B cell (primary cell): ENCODE results near the gene ANO9. TPM values are rescaled to one million over a fixed set of nuclear protein-coding genes. Genes with fewer than 3 reads are reported as not detected.

Experiments used
- ATAC-seq: fragments of 200-7000 bp; cut with Tn5 transposase; one replicate; pipeline ENCODE4 v1.10.0; 2021; ENCODE audit warnings: low read depth, mild to moderate bottlenecking, moderate number of reproducible peaks, moderate library complexity
- CTCF ChIA-PET: fragments of 350-600 bp; sonication (Branson Sonifier 250); formaldehyde crosslinking; loops from one replicate; lab custom pipeline; 2021; ENCODE audit warnings: antibody characterized with exemption, inconsistent platforms; lab: Charles Lee
- POLR2A ChIA-PET: fragments of 350-600 bp; sonication (Branson Sonifier 250); formaldehyde crosslinking; loops from one replicate; lab custom pipeline; 2021; ENCODE audit warnings: antibody characterized with exemption; lab: Charles Lee
- DNase-seq: peaks from one replicate; pipeline ENCODE4 v3.0.0; 2013
- H2AFZ ChIP-seq: 2 replicates; pipeline ENCODE4 v1.6.1; 2012; ENCODE audit warnings: mild to moderate bottlenecking, low read depth, low read length; ENCODE audit not compliant: insufficient read depth, poor library complexity, severe bottlenecking
- H3K27ac ChIP-seq, 2 donors: 1 replicate in 1 of 2; 2 replicates in 1 of 2; pipeline ENCODE4 v1.5.1; 2012 to 2013; ENCODE audit warnings: low read length in 2 of 2, mild to moderate bottlenecking in 2 of 2, moderate library complexity in 1 of 2
- H3K27me3 ChIP-seq, 4 experiments: fragments of 200-600 bp in 1 of 4; sonication (generic) in 1 of 4; replicated peaks in 1 of 4; 1 replicate in 2 of 4; 2 replicates in 2 of 4; pipeline versions ENCODE4 v1.6.1 to v1.7.0; 2013 to 2016; ENCODE audit warnings: low read length in 3 of 4, mild to moderate bottlenecking in 2 of 4, mixed read lengths in 1 of 4, moderate library complexity in 1 of 4; ENCODE audit not compliant: insufficient read depth in 4 of 4, control insufficient read depth in 3 of 4; ENCODE audit errors: control extremely low read depth in 1 of 4
- H3K36me3 ChIP-seq, 2 experiments: replicated peaks in 1 of 2; 1 replicate in 1 of 2; 2 replicates in 1 of 2; pipeline versions ENCODE4 v1.6.1 to v1.7.1; 2013; ENCODE audit warnings: low read length in 1 of 2; ENCODE audit not compliant: insufficient read depth in 2 of 2, control insufficient read depth in 1 of 2; ENCODE audit errors: control extremely low read depth in 1 of 2, extremely low read depth in 1 of 2
- H3K4me1 ChIP-seq, 2 donors: fragments of 200-600 bp in 1 of 2; sonication (generic) in 1 of 2; 1 replicate in 1 of 2; 2 replicates in 1 of 2; pipeline versions ENCODE4 v1.5.1 to v1.6.1; 2013 to 2017; ENCODE audit warnings: low read length in 2 of 2; ENCODE audit not compliant: control insufficient read depth in 2 of 2, insufficient read depth in 2 of 2
- H3K4me2 ChIP-seq: replicated peaks from 2 replicates; pipeline ENCODE3; 2012; ENCODE audit warnings: mild to moderate bottlenecking, low read depth, low read length; ENCODE audit not compliant: poor library complexity, severe bottlenecking
- H3K4me3 ChIP-seq, 5 experiments: fragments of 200-600 bp in 1 of 5; sonication (generic) in 1 of 5; 1 replicate in 3 of 5; 2 replicates in 2 of 5; pipeline versions ENCODE4 v1.5.1 to v1.7.0; 2011 to 2016; ENCODE audit warnings: low read length in 4 of 5, mild to moderate bottlenecking in 4 of 5, low read depth in 2 of 5, control low read depth in 1 of 5, moderate library complexity in 1 of 5; ENCODE audit not compliant: insufficient read depth in 1 of 5; ENCODE audit errors: control extremely low read depth in 1 of 5, extremely low read depth in 1 of 5
- H3K79me2 ChIP-seq: fragments of 200-600 bp; sonication (generic); one replicate; pipeline ENCODE4 v1.6.0; 2016; ENCODE audit warnings: low read length; ENCODE audit not compliant: control insufficient read depth, insufficient read depth
- H3K9ac ChIP-seq: fragments of 200-600 bp; sonication (generic); 2 replicates; pipeline ENCODE4 v1.6.1; 2017; ENCODE audit warnings: mild to moderate bottlenecking, low read length, moderate library complexity
- H3K9me3 ChIP-seq, 3 donors: one replicate each; pipeline versions ENCODE4 v1.6.1 to v1.7.1; 2013; ENCODE audit warnings: low read length in 2 of 3; ENCODE audit not compliant: control insufficient read depth in 2 of 3, insufficient read depth in 1 of 3; ENCODE audit errors: control extremely low read depth in 1 of 3
- H4K20me1 ChIP-seq: 2 replicates; pipeline ENCODE4 v1.6.0; 2012; ENCODE audit warnings: mild to moderate bottlenecking, low read length; ENCODE audit not compliant: insufficient read depth, control insufficient read depth, poor library complexity, severe bottlenecking
- H3K27ac Mint-ChIP-seq: one replicate; pipeline ENCODE4 v1.8.0; 2021; ENCODE audit warnings: mixed read lengths
- H3K27me3 Mint-ChIP-seq: one replicate; pipeline ENCODE4 v1.8.0; 2021; ENCODE audit warnings: mixed read lengths
- H3K4me1 Mint-ChIP-seq: one replicate; pipeline ENCODE4 v1.8.0; 2021; ENCODE audit warnings: mixed read lengths
- H3K4me3 Mint-ChIP-seq: one replicate; pipeline ENCODE4 v1.8.0; 2021; ENCODE audit warnings: mixed read lengths
- H3K9me3 Mint-ChIP-seq: one replicate; pipeline ENCODE4 v1.8.0; 2022; ENCODE audit warnings: mixed read lengths; ENCODE audit not compliant: insufficient read depth
- CTCF ChIP-seq: fragments of 200-600 bp; IDR thresholded peaks from one replicate; pipeline ENCODE4 v1.8.0; 2022; ENCODE audit warnings: antibody characterized with exemption, mild to moderate bottlenecking
- EZH2 ChIP-seq: IDR thresholded peaks from 2 replicates; pipeline ENCODE4 v1.6.1; 2012; ENCODE audit warnings: borderline replicate concordance, low read depth, mild to moderate bottlenecking, moderate library complexity, low read length; ENCODE audit not compliant: insufficient read depth, poor library complexity, severe bottlenecking
- WGBS: methylation state at CpG from one replicate; pipeline ENCODE4 v1.1.5; 2013; ENCODE audit warnings: missing lambda C conversion rate; ENCODE audit not compliant: insufficient coverage; 5-methylcytosine and 5-hydroxymethylcytosine counted together
- intact Hi-C: fragments of 100-400 bp; cut with micrococcal nuclease; formaldehyde crosslinking; loops from one replicate; pipeline ENCODE4 v1.10.0; 2022
- polyA plus RNA-seq: library from polyadenylated mRNA; depleted of rRNA; stranded (reverse); fragments of >200 nt; gene quantifications from 2 replicates; pipeline ENCODE4 v1.2.3, GENCODE V29; 2012
- total RNA-seq, 2 donors: library from RNA; stranded (reverse); fragments of 120-200 nt in 1 of 2; gene quantifications; 1 replicate in 1 of 2; 2 replicates in 1 of 2; pipeline versions ENCODE4 v1.2.3 to v1.2.4, GENCODE V29; 2013 to 2022

Gene ANO9
- total and polyA plus RNA-seq, 2 donors (not counting 1 experiment from before 2014, with no cell fraction given) = 62.0 to 107 TPM

- H3K4me1 Mint-ChIP-seq = peaks cover 4% of the 10 kb centered on the region
- no peaks in the 10 kb centered on the region for H3K27me3 Mint-ChIP-seq
- Histone ChIP-seq H3K27me3 (no peaks in the 10 kb centered on the region), H3K4me1 (no peaks in the 10 kb centered on the region), H2AFZ (no peak overlapping the region), H4K20me1 (peaks cover 4% of the 10 kb centered on the region), H3K27ac (no peak overlapping the region), H3K79me2 (peaks cover 16% of the 10 kb centered on the region), H3K9me3 (no peaks in the 10 kb centered on the region), H3K9ac (no peak overlapping the region), H3K4me3 (no peak overlapping the region), H3K4me2 (no peak overlapping the region), H3K36me3 (no peaks in the 10 kb centered on the region)
- intact Hi-C loops = no loop called here
- POLR2A ChIA-PET = no interaction called here
- H3K27ac Mint-ChIP-seq = no peak overlapping the region
- CTCF ChIA-PET = interaction anchor here (0.7 kb wide), 1 partner anchor 20 kb away, joined by 7 read pairs; no protein-coding TSS in a partner anchor
- ATAC-seq (no peak), DNase-seq (no peak)
- TF ChIP-seq CTCF (no peak), EZH2 (no peak)
- 35% methylated on average over 5 of the region's 9 CpGs for WGBS
- H3K4me3 Mint-ChIP-seq = no peak overlapping the region
- H3K9me3 Mint-ChIP-seq = no peaks in the 10 kb centered on the region
Measured at GRCh38 chr11:465896-466530, 24.2 kb upstream of the ANO9 start.

GRCh38 chr11:464316-464715 lies 22.5 kb upstream of the ANO9 start:
- Mint-ChIP-seq H3K4me3 (no peak overlapping the region), H3K9me3 (no peaks in the 10 kb centered on the region), H3K27ac (no peak overlapping the region), H3K4me1 (peaks cover 4% of the 10 kb centered on the region), H3K27me3 (no peaks in the 10 kb centered on the region)
- no peak for ATAC-seq
- no peaks in the 10 kb centered on the region for H3K27me3 ChIP-seq
- ChIA-PET CTCF (no interaction called here), POLR2A (no interaction called here)
- H3K36me3 ChIP-seq = peaks cover 0 to 12% of the 10 kb centered on the region in 2 experiments
- TF ChIP-seq EZH2 (no peak), CTCF (no peak)
- H4K20me1 ChIP-seq = peaks cover 11% of the 10 kb centered on the region
- H3K4me2 ChIP-seq = no peak overlapping the region
- no peak overlapping the region for H3K4me3 ChIP-seq
- no peak overlapping the region for H3K9ac ChIP-seq
- H3K9me3 ChIP-seq = no peaks in the 10 kb centered on the region
- intact Hi-C loops = no loop called here
- no peak overlapping the region for H2AFZ ChIP-seq
- DNase-seq = no peak
- peaks cover 24% of the 10 kb centered on the region for H3K79me2 ChIP-seq
- H3K27ac ChIP-seq = no peak overlapping the region
- 98% methylated on average over 17 of the region's 24 CpGs for WGBS
- no peaks in the 10 kb centered on the region for H3K4me1 ChIP-seq
